ENCODE measurements around the gene RELCH.
A peak's percentile ranks its signal among the peaks of the same experiment; 100 is the strongest.

The RELCH gene

GRCh38 chr18:62170857-62171256 lies 16.2 kb upstream of the RELCH start:
- no peak overlapping the region for H3K27ac ChIP-seq (ENCODE audit: low read length)
- no peak overlapping the region for H3K9ac ChIP-seq (ENCODE audit: low read depth, low read length)
- H3K4me1 ChIP-seq (ENCODE audit: insufficient read depth, low read length), result no peaks in the 10 kb centered on the region
- no peaks in the 10 kb centered on the region for H3K9me3 ChIP-seq (ENCODE audit: insufficient read depth, low read depth, low read length)
- H3K36me3 ChIP-seq (ENCODE audit: insufficient read depth, low read depth, low read length), result no peaks in the 10 kb centered on the region
- no peak overlapping the region for H3K4me3 ChIP-seq (ENCODE audit: low read length)
- H3K27me3 ChIP-seq (ENCODE audit: insufficient read depth, low read length), result no peaks in the 10 kb centered on the region

GRCh38 chr18:62172298-62172697 lies 14.8 kb upstream of the RELCH start:
- no peaks in the 10 kb centered on the region for H3K27me3 ChIP-seq (ENCODE audit: insufficient read depth, low read length)
- H3K9ac ChIP-seq (ENCODE audit: low read depth, low read length), result no peak overlapping the region
- no peaks in the 10 kb centered on the region for H3K9me3 ChIP-seq (ENCODE audit: insufficient read depth, low read depth, low read length)
- H3K4me1 ChIP-seq (ENCODE audit: insufficient read depth, low read length), result no peaks in the 10 kb centered on the region
- H3K36me3 ChIP-seq (ENCODE audit: insufficient read depth, low read depth, low read length), result no peaks in the 10 kb centered on the region
- H3K4me3 ChIP-seq (ENCODE audit: low read length), result no peak overlapping the region
- H3K27ac ChIP-seq (ENCODE audit: low read length), result no peak overlapping the region

GRCh38 chr18:62175521-62175920 lies 11.5 kb upstream of the RELCH start:
- Histone ChIP-seq H3K4me1 (ENCODE audit: insufficient read depth, low read length) (no peaks in the 10 kb centered on the region), H3K9ac (ENCODE audit: low read depth, low read length) (no peak overlapping the region), H3K36me3 (ENCODE audit: insufficient read depth, low read depth, low read length) (no peaks in the 10 kb centered on the region), H3K9me3 (ENCODE audit: insufficient read depth, low read depth, low read length) (no peaks in the 10 kb centered on the region), H3K4me3 (ENCODE audit: low read length) (no peak overlapping the region), H3K27ac (ENCODE audit: low read length) (no peak overlapping the region), H3K27me3 (ENCODE audit: insufficient read depth, low read length) (no peaks in the 10 kb centered on the region)

- Histone ChIP-seq H3K27me3 (ENCODE audit: insufficient read depth, low read length) (no peaks in the 10 kb centered on the region), H3K4me1 (ENCODE audit: insufficient read depth, low read length) (no peaks in the 10 kb centered on the region), H3K9me3 (ENCODE audit: insufficient read depth, low read depth, low read length) (no peaks in the 10 kb centered on the region), H3K27ac (ENCODE audit: low read length) (no peak overlapping the region), H3K4me3 (ENCODE audit: low read length) (no peak overlapping the region), H3K36me3 (ENCODE audit: insufficient read depth, low read depth, low read length) (no peaks in the 10 kb centered on the region), H3K9ac (ENCODE audit: low read depth, low read length) (no peak overlapping the region)
Measured at GRCh38 chr18:62177271-62177670, 9.8 kb upstream of the RELCH start.

GRCh38 chr18:62179213-62179612 lies 7.8 kb upstream of the RELCH start:
- Histone ChIP-seq H3K36me3 (ENCODE audit: insufficient read depth, low read depth, low read length) (no peaks in the 10 kb centered on the region), H3K9ac (ENCODE audit: low read depth, low read length) (no peak overlapping the region), H3K4me3 (ENCODE audit: low read length) (no peak overlapping the region), H3K9me3 (ENCODE audit: insufficient read depth, low read depth, low read length) (no peaks in the 10 kb centered on the region), H3K27me3 (ENCODE audit: insufficient read depth, low read length) (no peaks in the 10 kb centered on the region), H3K27ac (ENCODE audit: low read length) (no peak overlapping the region), H3K4me1 (ENCODE audit: insufficient read depth, low read length) (no peaks in the 10 kb centered on the region)

GRCh38 chr18:62182220-62182619 lies 4.8 kb upstream of the RELCH start:
- Histone ChIP-seq H3K27me3 (ENCODE audit: insufficient read depth, low read length) (no peaks in the 10 kb centered on the region), H3K27ac (ENCODE audit: low read length) (no peak overlapping the region), H3K4me1 (ENCODE audit: insufficient read depth, low read length) (no peaks in the 10 kb centered on the region; the same call in 1 of the 2 replicates), H3K9me3 (ENCODE audit: insufficient read depth, low read depth, low read length) (no peaks in the 10 kb centered on the region), H3K9ac (ENCODE audit: low read depth, low read length) (no peak overlapping the region), H3K4me3 (ENCODE audit: low read length) (no peak overlapping the region), H3K36me3 (ENCODE audit: insufficient read depth, low read depth, low read length) (no peaks in the 10 kb centered on the region)

- no peak overlapping the region for H3K4me3 ChIP-seq (ENCODE audit: low read length)
Measured at GRCh38 chr18:62183578-62184195, 3.4 kb upstream of the RELCH start.

GRCh38 chr18:62186499-62186773 lies 619 bp upstream of the RELCH start:
- Histone ChIP-seq H3K36me3 (ENCODE audit: insufficient read depth, low read depth, low read length) (no peaks in the 10 kb centered on the region), H3K9ac (ENCODE audit: low read depth, low read length) (peak overlapping the region; percentile 84), H3K9me3 (ENCODE audit: insufficient read depth, low read depth, low read length) (no peaks in the 10 kb centered on the region), H3K27me3 (ENCODE audit: insufficient read depth, low read length) (no peaks in the 10 kb centered on the region), H3K4me1 (ENCODE audit: insufficient read depth, low read length) (peaks cover 9% of the 10 kb centered on the region), H3K4me3 (ENCODE audit: low read length) (peak overlapping the region; percentile 95), H3K27ac (ENCODE audit: low read length) (peak overlapping the region; percentile 18)

More at GRCh38 chr18:62183578-62184195, 3.4 kb upstream of the RELCH start:
- H3K36me3 ChIP-seq (ENCODE audit: insufficient read depth, low read depth, low read length), result no peaks in the 10 kb centered on the region
- no peaks in the 10 kb centered on the region for H3K27me3 ChIP-seq (ENCODE audit: insufficient read depth, low read length)
- no peaks in the 10 kb centered on the region for H3K9me3 ChIP-seq (ENCODE audit: insufficient read depth, low read depth, low read length)
- no peaks in the 10 kb centered on the region; the same call in 1 of the 2 replicates for H3K4me1 ChIP-seq (ENCODE audit: insufficient read depth, low read length)
- H3K27ac ChIP-seq (ENCODE audit: low read length), result no peak overlapping the region
- H3K9ac ChIP-seq (ENCODE audit: low read depth, low read length), result no peak overlapping the region

- Histone ChIP-seq H3K9ac (ENCODE audit: low read depth, low read length) (peak overlapping the region; percentile 95), H3K36me3 (ENCODE audit: insufficient read depth, low read depth, low read length) (no peaks in the 10 kb centered on the region), H3K9me3 (ENCODE audit: insufficient read depth, low read depth, low read length) (no peaks in the 10 kb centered on the region), H3K27ac (ENCODE audit: low read length) (peak overlapping the region; percentile 84), H3K4me3 (ENCODE audit: low read length) (peak overlapping the region; percentile 99), H3K4me1 (ENCODE audit: insufficient read depth, low read length) (peaks cover 9% of the 10 kb centered on the region), H3K27me3 (ENCODE audit: insufficient read depth, low read length) (no peaks in the 10 kb centered on the region)
Measured at GRCh38 chr18:62187543-62188510, 772 bp downstream of the RELCH start.

GRCh38 chr18:62189208-62189607 lies 2.2 kb downstream of the RELCH start:
- Histone ChIP-seq H3K9me3 (ENCODE audit: insufficient read depth, low read depth, low read length) (no peaks in the 10 kb centered on the region), H3K9ac (ENCODE audit: low read depth, low read length) (peak overlapping the region; percentile 95; the same call in 1 of the 2 replicates), H3K36me3 (ENCODE audit: insufficient read depth, low read depth, low read length) (no peaks in the 10 kb centered on the region), H3K4me1 (ENCODE audit: insufficient read depth, low read length) (peaks cover 9% of the 10 kb centered on the region), H3K27ac (ENCODE audit: low read length) (no peak overlapping the region), H3K4me3 (ENCODE audit: low read length) (peak overlapping the region; percentile 99), H3K27me3 (ENCODE audit: insufficient read depth, low read length) (no peaks in the 10 kb centered on the region)

GRCh38 chr18:62196079-62196478 lies 9.0 kb downstream of the RELCH start:
- Histone ChIP-seq H3K4me1 (ENCODE audit: insufficient read depth, low read length) (no peaks in the 10 kb centered on the region; the same call in 1 of the 2 replicates), H3K27ac (ENCODE audit: low read length) (no peak overlapping the region), H3K27me3 (ENCODE audit: insufficient read depth, low read length) (no peaks in the 10 kb centered on the region), H3K36me3 (ENCODE audit: insufficient read depth, low read depth, low read length) (no peaks in the 10 kb centered on the region), H3K9ac (ENCODE audit: low read depth, low read length) (no peak overlapping the region), H3K4me3 (ENCODE audit: low read length) (no peak overlapping the region), H3K9me3 (ENCODE audit: insufficient read depth, low read depth, low read length) (no peaks in the 10 kb centered on the region)

- Histone ChIP-seq H3K27me3 (ENCODE audit: insufficient read depth, low read length) (no peaks in the 10 kb centered on the region), H3K27ac (ENCODE audit: low read length) (no peak overlapping the region), H3K36me3 (ENCODE audit: insufficient read depth, low read depth, low read length) (no peaks in the 10 kb centered on the region), H3K4me1 (ENCODE audit: insufficient read depth, low read length) (no peaks in the 10 kb centered on the region; the same call in 1 of the 2 replicates), H3K9ac (ENCODE audit: low read depth, low read length) (no peak overlapping the region), H3K4me3 (ENCODE audit: low read length) (no peak overlapping the region), H3K9me3 (ENCODE audit: insufficient read depth, low read depth, low read length) (no peaks in the 10 kb centered on the region)
Measured at GRCh38 chr18:62196980-62197379, 9.9 kb downstream of the RELCH start.
